Common myeloid progenitor, CD34-positive (primary cell): ENCODE measurements around the gene PRRT2.
A peak's percentile ranks its signal among the peaks of the same experiment; 100 is the strongest.

Source experiments
- CTCF ChIA-PET: fragments of 350-600 bp; sonication (Branson Sonifier 250); formaldehyde crosslinking; loops from one replicate; lab custom pipeline; 2021; ENCODE audit warnings: antibody characterized with exemption; lab: Charles Lee
- POLR2A ChIA-PET: fragments of 350-600 bp; sonication (Branson Sonifier 250); formaldehyde crosslinking; loops from one replicate; lab custom pipeline; 2021; ENCODE audit warnings: antibody characterized with exemption; lab: Charles Lee
- DNase-seq, 3 donors: peaks; one replicate each; pipeline versions ENCODE4 v3.0.0 to v3.0.0-alpha.2; 2013
- H3K27ac ChIP-seq, 2 experiments: 1 replicate in 1 of 2; 2 replicates in 1 of 2; pipeline ENCODE4 v1.7.0; 2013; ENCODE audit warnings: inconsistent platforms in 2 of 2, low read length in 2 of 2, mild to moderate bottlenecking in 2 of 2, low read depth in 1 of 2, moderate library complexity in 1 of 2; ENCODE audit not compliant: severe bottlenecking in 2 of 2, insufficient read depth in 1 of 2, poor library complexity in 1 of 2
- H3K27me3 ChIP-seq, 5 experiments: replicated peaks in 2 of 5; 1 replicate in 3 of 5; 2 replicates in 2 of 5; pipeline versions ENCODE4 v1.6.1 to v1.7.0; 2013; ENCODE audit warnings: low read length in 4 of 5, mild to moderate bottlenecking in 2 of 5, moderate library complexity in 2 of 5, inconsistent platforms in 1 of 5; ENCODE audit not compliant: insufficient read depth in 5 of 5, control insufficient read depth in 4 of 5
- H3K36me3 ChIP-seq, 4 experiments: 1 replicate in 2 of 4; 2 replicates in 2 of 4; pipeline versions ENCODE4 v1.6.1 to v1.7.0; 2013; ENCODE audit warnings: low read length in 3 of 4, control low read depth in 1 of 4, mild to moderate bottlenecking in 1 of 4; ENCODE audit not compliant: control insufficient read depth in 4 of 4, insufficient read depth in 4 of 4
- H3K4me1 ChIP-seq, 4 experiments: 1 replicate in 3 of 4; 2 replicates in 1 of 4; pipeline versions ENCODE4 v1.6.1 to v1.7.1; 2013; ENCODE audit warnings: low read length in 3 of 4, mild to moderate bottlenecking in 3 of 4, control low read depth in 1 of 4, inconsistent platforms in 1 of 4, moderate library complexity in 1 of 4; ENCODE audit not compliant: control insufficient read depth in 4 of 4, insufficient read depth in 4 of 4; ENCODE audit errors: control extremely low read depth in 1 of 4
- H3K4me3 ChIP-seq, 7 experiments: 1 replicate in 4 of 7; 2 replicates in 3 of 7; pipeline versions ENCODE4 v1.5.1 to v1.7.0; 2013; ENCODE audit warnings: mild to moderate bottlenecking in 7 of 7, low read length in 6 of 7, moderate library complexity in 6 of 7, inconsistent platforms in 2 of 7, low read depth in 2 of 7, control low read depth in 1 of 7; ENCODE audit not compliant: insufficient read depth in 4 of 7, control insufficient read depth in 1 of 7; ENCODE audit errors: extremely low read depth in 1 of 7
- H3K9me3 ChIP-seq, 5 experiments: 1 replicate in 4 of 5; 2 replicates in 1 of 5; pipeline versions ENCODE4 v1.6.1 to v1.7.1; 2013; ENCODE audit warnings: low read length in 4 of 5, mild to moderate bottlenecking in 2 of 5, inconsistent platforms in 1 of 5, low read depth in 1 of 5, moderate library complexity in 1 of 5; ENCODE audit not compliant: control insufficient read depth in 4 of 5, insufficient read depth in 2 of 5; ENCODE audit errors: control extremely low read depth in 1 of 5
- WGBS: methylation state at CpG from one replicate; pipeline ENCODE4 v1.1.5; 2013; ENCODE audit not compliant: insufficient coverage; 5-methylcytosine and 5-hydroxymethylcytosine counted together

Gene PRRT2

GRCh38 chr16:29808219-29808900 is 3.6 kb upstream of the PRRT2 start:
- CTCF ChIA-PET, result interaction anchor here (0.8 to 2.6 kb wide), 15 partner anchors 9 to 215 kb away, joined by 3 to 17 read pairs (median 4); partner anchors contain the start of genes C16orf92, KIF22 and MVP
- 72% methylated on average over 23 of the region's 25 CpGs for WGBS
- Histone ChIP-seq H3K9me3 (no peaks in the 10 kb centered on the region), H3K27me3 (peaks cover 0 to 17% (median 8%) of the 10 kb centered on the region in 5 experiments), H3K4me1 (peaks cover 8 to 70% (median 63%) of the 10 kb centered on the region in 4 experiments), H3K4me3 (peak overlapping the region; percentile 4 to 94 (median 73)), H3K36me3 (peaks cover 2 to 42% (median 18%) of the 10 kb centered on the region in 4 experiments), H3K27ac (peak overlapping the region in 1 of 2 experiments; percentile 78)
- POLR2A ChIA-PET, result interaction anchor here (0.6 to 3.0 kb wide), 4 partner anchors 8 to 88 kb away, joined by 3 to 12 read pairs (median 6); partner anchors contain the start of genes KIF22 and PAGR1
- DNase-seq, result no peak

GRCh38 chr16:29809031-29809747 is 2.8 kb upstream of the PRRT2 start:
- peak overlapping the region in 1 of 2 experiments; percentile 78 for H3K27ac ChIP-seq
- H3K4me3 ChIP-seq, result peak overlapping the region in 4 of 7 experiments; percentile 73 to 94 (median 79)
- no peak for DNase-seq
- POLR2A ChIA-PET, result no interaction called here
- 95% methylated on average over 27 of the region's 31 CpGs for WGBS
- H3K27me3 ChIP-seq, result peaks cover 0 to 20% (median 8%) of the 10 kb centered on the region in 5 experiments
- CTCF ChIA-PET, result interaction anchor here (1.8 to 2.6 kb wide), 5 partner anchors 11 to 108 kb away, joined by 4 to 17 read pairs (median 12); partner anchors contain the start of genes KIF22 and MVP
- no peaks in the 10 kb centered on the region for H3K9me3 ChIP-seq
- peaks cover 7 to 65% (median 58%) of the 10 kb centered on the region in 4 experiments for H3K4me1 ChIP-seq
- H3K36me3 ChIP-seq, result peaks cover 2 to 35% (median 16%) of the 10 kb centered on the region in 4 experiments

GRCh38 chr16:29809850-29810698 is 1.9 kb upstream of the PRRT2 start:
- H3K27ac ChIP-seq, result peak overlapping the region in 1 of 2 experiments; percentile 34
- H3K27me3 ChIP-seq, result peaks cover 0 to 20% (median 8%) of the 10 kb centered on the region in 5 experiments
- no peak for DNase-seq
- H3K4me3 ChIP-seq, result no peak overlapping the region
- CTCF ChIA-PET, result interaction anchor here (0.7 kb wide), 1 partner anchor 38 kb away, joined by 3 read pairs; no protein-coding TSS in a partner anchor
- H3K9me3 ChIP-seq, result no peaks in the 10 kb centered on the region
- H3K4me1 ChIP-seq, result peaks cover 2 to 61% (median 58%) of the 10 kb centered on the region in 4 experiments
- POLR2A ChIA-PET, result no interaction called here
- WGBS, result 93% methylated on average over 8 of the region's 23 CpGs
- peaks cover 2 to 35% (median 16%) of the 10 kb centered on the region in 4 experiments for H3K36me3 ChIP-seq

GRCh38 chr16:29810699-29811169 is 1.3 kb upstream of the PRRT2 start:
- no peak for DNase-seq
- ChIA-PET POLR2A (no interaction called here), CTCF (interaction anchor here (0.7 kb wide), 1 partner anchor 38 kb away, joined by 3 read pairs; no protein-coding TSS in a partner anchor)
- Histone ChIP-seq H3K4me3 (peak overlapping the region in 5 of 7 experiments; percentile 43 to 76 (median 70)), H3K4me1 (peaks cover 2 to 66% (median 63%) of the 10 kb centered on the region in 4 experiments), H3K9me3 (no peaks in the 10 kb centered on the region), H3K36me3 (peaks cover 2 to 35% (median 16%) of the 10 kb centered on the region in 4 experiments), H3K27me3 (peaks cover 0 to 20% (median 8%) of the 10 kb centered on the region in 5 experiments), H3K27ac (peak overlapping the region in 1 of 2 experiments; percentile 34)
- 40% methylated on average over 9 of the region's 9 CpGs for WGBS

GRCh38 chr16:29811170-29811895 is 660 bp upstream of the PRRT2 start:
- ChIA-PET CTCF (no interaction called here), POLR2A (no interaction called here)
- Histone ChIP-seq H3K4me3 (peak overlapping the region; percentile 23 to 76 (median 66)), H3K27ac (peak overlapping the region in 1 of 2 experiments; percentile 14), H3K27me3 (peaks cover 0 to 20% (median 8%) of the 10 kb centered on the region in 5 experiments), H3K4me1 (peaks cover 2 to 66% (median 63%) of the 10 kb centered on the region in 4 experiments), H3K9me3 (no peaks in the 10 kb centered on the region), H3K36me3 (peaks cover 2 to 35% (median 16%) of the 10 kb centered on the region in 4 experiments)
- DNase-seq, result peak; percentile 54 to 84 (median 81)
- under 1% methylated on average over 26 of the region's 31 CpGs for WGBS
